Gastrocnemius medialis (tissue), 4 donors: Measurements from ENCODE around the gene FRMD4B. TPM values are rescaled to one million over a fixed set of nuclear protein-coding genes. Genes with fewer than 3 reads are reported as not detected.

Experiments
- ATAC-seq, 2 donors: fragments of 150-250 bp; one replicate each; pipeline ENCODE4 v1.9.1; 2016
- DNase-seq, 2 donors: peaks; one replicate each; pipeline ENCODE4 v3.0.0-alpha.2; 2019
- H3K27ac ChIP-seq, 4 donors: fragments of 200-600 bp; sonication (generic); 1 replicate in 1 of 4; 2 replicates in 3 of 4; pipeline ENCODE4 v1.5.1; 2016 to 2018; ENCODE audit warnings: mild to moderate bottlenecking in 2 of 4, moderate library complexity in 1 of 4
- H3K27me3 ChIP-seq, 3 donors: fragments of 200-600 bp; sonication (generic) in 2 of 3; 1 replicate in 1 of 3; 2 replicates in 2 of 3; pipeline versions ENCODE4 v1.5.1 to v1.6.0; 2016 to 2019; ENCODE audit warnings: mild to moderate bottlenecking in 1 of 3, moderate library complexity in 1 of 3
- H3K36me3 ChIP-seq, 2 donors: fragments of 200-600 bp; sonication (generic) in 1 of 2; one replicate each; pipeline ENCODE4 v1.5.1; 2017 to 2018
- H3K4me1 ChIP-seq, 2 donors: fragments of 200-600 bp; sonication (generic) in 1 of 2; one replicate each; pipeline ENCODE4 v1.5.1; 2016 to 2017; ENCODE audit warnings: mild to moderate bottlenecking in 2 of 2
- H3K4me3 ChIP-seq, 4 donors: fragments of 200-600 bp; sonication (generic) in 3 of 4; 1 replicate in 1 of 4; 2 replicates in 3 of 4; pipeline ENCODE4 v1.5.1; 2016 to 2019; ENCODE audit warnings: mild to moderate bottlenecking in 2 of 4
- H3K9me3 ChIP-seq, 3 donors: fragments of 200-600 bp; sonication (generic) in 2 of 3; 1 replicate in 1 of 3; 2 replicates in 2 of 3; pipeline ENCODE4 v1.5.1; 2016 to 2019
- POLR2A ChIP-seq, 2 donors: fragments of 450-650 bp; IDR thresholded peaks; one replicate each; pipeline ENCODE4 v1.6.1; 2017; ENCODE audit warnings: antibody characterized with exemption in 2 of 2, mild to moderate bottlenecking in 2 of 2, moderate library complexity in 2 of 2
- in situ Hi-C, 4 donors: fragments of 200-750 bp; cut with MboI; loops; one replicate each; pipeline versions ENCODE4 v1.15.0 to v1.8.0; 2017; ENCODE audit warnings: low sequenced_read_pairs in 4 of 4
- intact Hi-C: fragments of 100-400 bp; cut with DNase I; formaldehyde crosslinking; loops from one replicate; pipeline ENCODE4 v1.15.1; 2023; ENCODE audit warnings: low total_unique reads
- total RNA-seq, 4 donors: library from RNA; depleted of rRNA; stranded (reverse); fragments of >200 nt; gene quantifications; one replicate each; pipeline versions ENCODE4 v1.1.0 to v1.2.3, GENCODE V29; 2016
- TF ChIP-seq, protein P1 (sequence below), 5 experiments: fragments of 450-650 bp in 3 of 5; fragments of 200-600 bp in 2 of 5; sonication (generic) in 2 of 5; IDR thresholded peaks in 4 of 5; conservative IDR thresholded peaks in 1 of 5; 1 replicate in 4 of 5; 2 replicates in 1 of 5; pipeline ENCODE4 v1.5.1; 2016 to 2019; ENCODE audit warnings: antibody characterized with exemption in 5 of 5, mild to moderate bottlenecking in 3 of 5, moderate library complexity in 3 of 5

FRMD4B gene
- total RNA-seq, 4 donors from 2014 or later: 0.29 to 3.6 (median 1.7) TPM

DNA sequence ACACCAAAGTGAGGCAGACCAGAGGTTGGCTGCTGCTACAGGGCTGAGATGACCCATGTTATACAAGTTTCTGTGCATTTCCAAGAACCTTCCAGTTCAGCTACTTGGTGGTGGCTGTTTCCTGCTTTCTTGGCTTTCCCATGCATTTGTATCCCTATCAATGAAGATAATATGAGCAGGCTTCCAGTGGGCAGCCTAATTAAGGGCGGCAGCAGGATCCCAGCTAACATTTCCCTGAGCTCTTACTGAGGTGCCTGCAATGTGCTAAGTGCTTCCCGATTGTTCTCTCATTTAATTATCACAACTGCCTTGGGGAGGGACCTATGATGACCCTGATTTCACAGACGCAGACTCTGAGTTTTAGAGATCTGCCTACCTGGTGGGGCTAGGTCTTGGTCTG is 95.5 kb downstream of the FRMD4B start:
- H3K36me3 ChIP-seq: no peaks in the 10 kb centered on the region
- intact Hi-C loops: no loop called here

DNA sequence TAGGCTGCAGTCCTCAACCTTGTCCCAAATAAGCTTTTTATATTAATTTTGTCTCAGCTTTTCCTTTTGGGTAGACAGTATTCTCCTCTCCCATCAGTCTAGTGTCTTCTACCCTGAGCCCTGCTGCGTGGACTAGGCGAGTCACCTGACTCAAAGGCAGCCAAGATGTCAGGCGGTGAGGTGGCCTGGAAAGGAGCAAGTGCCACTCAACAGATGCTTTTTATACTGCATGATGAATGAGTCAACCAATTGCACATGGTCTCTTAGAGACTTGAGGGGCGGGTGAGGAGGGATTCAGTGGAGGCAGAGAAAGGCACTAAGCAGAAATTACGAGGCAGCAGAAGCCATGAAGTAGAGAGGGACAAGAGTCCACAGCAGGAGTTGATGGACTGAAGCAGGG is 95.9 kb downstream of the FRMD4B start:
- in situ Hi-C loops: no loop called here
- Histone ChIP-seq H3K4me1 (no peaks in the 10 kb centered on the region), H3K4me3 (no peak overlapping the region), H3K9me3 (no peaks in the 10 kb centered on the region), H3K27ac (no peak overlapping the region), H3K36me3 (no peaks in the 10 kb centered on the region), H3K27me3 (no peaks in the 10 kb centered on the region)
- DNase-seq: no peak
- ATAC-seq: no peak
- intact Hi-C loops: no loop called here
- TF ChIP-seq, protein P1, sequence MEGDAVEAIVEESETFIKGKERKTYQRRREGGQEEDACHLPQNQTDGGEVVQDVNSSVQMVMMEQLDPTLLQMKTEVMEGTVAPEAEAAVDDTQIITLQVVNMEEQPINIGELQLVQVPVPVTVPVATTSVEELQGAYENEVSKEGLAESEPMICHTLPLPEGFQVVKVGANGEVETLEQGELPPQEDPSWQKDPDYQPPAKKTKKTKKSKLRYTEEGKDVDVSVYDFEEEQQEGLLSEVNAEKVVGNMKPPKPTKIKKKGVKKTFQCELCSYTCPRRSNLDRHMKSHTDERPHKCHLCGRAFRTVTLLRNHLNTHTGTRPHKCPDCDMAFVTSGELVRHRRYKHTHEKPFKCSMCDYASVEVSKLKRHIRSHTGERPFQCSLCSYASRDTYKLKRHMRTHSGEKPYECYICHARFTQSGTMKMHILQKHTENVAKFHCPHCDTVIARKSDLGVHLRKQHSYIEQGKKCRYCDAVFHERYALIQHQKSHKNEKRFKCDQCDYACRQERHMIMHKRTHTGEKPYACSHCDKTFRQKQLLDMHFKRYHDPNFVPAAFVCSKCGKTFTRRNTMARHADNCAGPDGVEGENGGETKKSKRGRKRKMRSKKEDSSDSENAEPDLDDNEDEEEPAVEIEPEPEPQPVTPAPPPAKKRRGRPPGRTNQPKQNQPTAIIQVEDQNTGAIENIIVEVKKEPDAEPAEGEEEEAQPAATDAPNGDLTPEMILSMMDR (IDR thresholded peaks at IDR 0.05 in 4 of 5, conservative IDR thresholded peaks at IDR 0.05 in 1 of 5): no peak

More for the DNA sequence above, 95.5 kb downstream of the FRMD4B start:
- Histone ChIP-seq H3K4me1 (no peaks in the 10 kb centered on the region), H3K4me3 (no peak overlapping the region), H3K27me3 (no peaks in the 10 kb centered on the region), H3K27ac (no peak overlapping the region), H3K9me3 (no peaks in the 10 kb centered on the region)
- TF ChIP-seq, protein P1 (IDR thresholded peaks at IDR 0.05 in 4 of 5, conservative IDR thresholded peaks at IDR 0.05 in 1 of 5): no peak
- TF ChIP-seq POLR2A (IDR thresholded peaks at IDR 0.05): no peak
- in situ Hi-C loops: no loop called here
- ATAC-seq: no peak
- no peak for DNase-seq

DNA sequence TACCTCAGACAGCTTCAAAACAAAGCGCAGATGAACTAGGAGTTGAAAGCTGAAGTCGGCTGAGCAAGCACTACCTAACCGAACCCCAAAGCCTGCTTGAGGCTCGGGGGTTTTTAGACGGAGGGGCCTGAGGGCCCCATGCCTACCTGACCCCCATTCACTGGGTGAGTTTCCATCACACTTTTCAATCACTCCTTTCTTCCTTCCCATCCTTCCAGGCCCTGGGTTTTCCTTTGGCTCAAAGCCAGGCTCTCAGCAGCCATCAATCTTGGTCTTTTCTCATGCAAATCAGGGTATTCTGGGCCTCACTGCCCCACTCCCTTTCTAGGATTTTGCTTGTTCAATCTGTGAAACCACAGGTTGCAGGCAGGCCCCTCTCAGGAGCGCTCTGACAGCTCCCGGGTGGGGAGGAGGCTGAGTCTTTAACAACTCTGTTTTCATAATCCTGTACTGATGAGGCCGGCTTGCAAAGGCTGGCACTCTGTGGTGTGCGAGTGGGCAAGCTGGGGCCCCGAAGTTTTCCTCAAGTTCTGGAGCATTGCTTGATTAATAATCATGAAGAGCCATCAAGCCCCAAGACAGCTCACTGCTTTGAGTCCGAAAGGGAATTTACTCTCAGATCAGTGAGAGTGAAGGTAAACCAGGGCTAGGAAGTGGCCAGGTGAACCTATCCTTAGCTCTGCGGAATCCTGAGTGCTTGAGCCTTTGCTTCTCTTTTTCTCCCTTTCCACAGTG is 97.6 kb downstream of the FRMD4B start:
- in situ Hi-C loops: no loop called here
- ATAC-seq: no peak
- Histone ChIP-seq H3K27ac (no peak overlapping the region), H3K36me3 (no peaks in the 10 kb centered on the region), H3K27me3 (no peaks in the 10 kb centered on the region), H3K4me1 (no peaks in the 10 kb centered on the region), H3K4me3 (no peak overlapping the region), H3K9me3 (no peaks in the 10 kb centered on the region)
- no peak for TF ChIP-seq POLR2A (IDR thresholded peaks at IDR 0.05)
- TF ChIP-seq, protein P1 (IDR thresholded peaks at IDR 0.05 in 4 of 5, conservative IDR thresholded peaks at IDR 0.05 in 1 of 5): no peak
- intact Hi-C loops: no loop called here
- DNase-seq: no peak

DNA sequence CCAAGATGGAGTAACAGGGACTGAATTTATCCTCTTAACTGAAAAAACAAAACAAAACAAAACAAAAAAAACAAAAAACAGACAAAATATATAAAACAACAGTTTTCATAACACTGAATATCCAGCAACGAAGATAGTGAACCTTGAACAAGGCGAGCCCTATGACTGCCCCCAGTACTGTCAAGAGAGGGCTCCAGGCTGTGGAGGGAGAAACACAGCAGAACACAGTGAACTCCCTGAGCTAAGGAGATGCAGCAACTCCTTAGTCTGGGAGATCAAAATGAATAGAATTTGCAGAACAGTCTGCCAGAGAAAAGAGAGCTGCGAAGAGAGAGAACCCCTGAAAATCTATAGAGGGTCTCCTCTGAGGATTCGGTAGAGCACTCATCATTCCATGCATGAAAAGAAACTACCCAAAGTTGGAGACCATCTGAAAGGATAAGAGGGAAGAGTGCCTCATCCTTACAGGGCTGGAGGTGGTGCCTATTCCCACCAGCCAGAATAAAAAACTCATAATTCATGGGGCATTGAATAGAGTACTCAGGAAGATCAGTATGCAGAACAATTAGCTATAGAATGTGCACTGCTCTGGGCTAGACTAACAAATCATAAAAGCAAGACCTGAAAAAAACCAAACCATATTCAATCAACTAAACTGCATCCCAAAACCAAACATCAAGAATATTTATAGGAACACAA is 101.8 kb downstream of the FRMD4B start:
- no peaks in the 10 kb centered on the region for H3K9me3 ChIP-seq
- no peaks in the 10 kb centered on the region for H3K27me3 ChIP-seq
- H3K4me3 ChIP-seq: no peak overlapping the region
- H3K27ac ChIP-seq: no peak overlapping the region
- in situ Hi-C loops (no loop called here), intact Hi-C loops (no loop called here)
- ATAC-seq: no peak
- H3K4me1 ChIP-seq: no peaks in the 10 kb centered on the region
- no peak for TF ChIP-seq POLR2A (IDR thresholded peaks at IDR 0.05)
- TF ChIP-seq, protein P1 (IDR thresholded peaks at IDR 0.05 in 4 of 5, conservative IDR thresholded peaks at IDR 0.05 in 1 of 5): no peak
- no peaks in the 10 kb centered on the region for H3K36me3 ChIP-seq
- no peak for DNase-seq
